ENCODE results near the gene PRPS2. TPM values are rescaled to one million over a fixed set of nuclear protein-coding genes. Genes with fewer than 3 reads are reported as not detected.

The PRPS2 gene
- total RNA-seq, 1 donor from 2014 or later = 6.2 TPM

- H3K4me1 Mint-ChIP-seq (ENCODE audit: unreplicated experiment) = no peaks in the 10 kb centered on the region
- TF ChIP-seq, protein P1, sequence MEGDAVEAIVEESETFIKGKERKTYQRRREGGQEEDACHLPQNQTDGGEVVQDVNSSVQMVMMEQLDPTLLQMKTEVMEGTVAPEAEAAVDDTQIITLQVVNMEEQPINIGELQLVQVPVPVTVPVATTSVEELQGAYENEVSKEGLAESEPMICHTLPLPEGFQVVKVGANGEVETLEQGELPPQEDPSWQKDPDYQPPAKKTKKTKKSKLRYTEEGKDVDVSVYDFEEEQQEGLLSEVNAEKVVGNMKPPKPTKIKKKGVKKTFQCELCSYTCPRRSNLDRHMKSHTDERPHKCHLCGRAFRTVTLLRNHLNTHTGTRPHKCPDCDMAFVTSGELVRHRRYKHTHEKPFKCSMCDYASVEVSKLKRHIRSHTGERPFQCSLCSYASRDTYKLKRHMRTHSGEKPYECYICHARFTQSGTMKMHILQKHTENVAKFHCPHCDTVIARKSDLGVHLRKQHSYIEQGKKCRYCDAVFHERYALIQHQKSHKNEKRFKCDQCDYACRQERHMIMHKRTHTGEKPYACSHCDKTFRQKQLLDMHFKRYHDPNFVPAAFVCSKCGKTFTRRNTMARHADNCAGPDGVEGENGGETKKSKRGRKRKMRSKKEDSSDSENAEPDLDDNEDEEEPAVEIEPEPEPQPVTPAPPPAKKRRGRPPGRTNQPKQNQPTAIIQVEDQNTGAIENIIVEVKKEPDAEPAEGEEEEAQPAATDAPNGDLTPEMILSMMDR (IDR thresholded peaks at IDR 0.05; ENCODE audit: unreplicated experiment) = no peak
- no peaks in the 10 kb centered on the region for H3K9me3 Mint-ChIP-seq (ENCODE audit: unreplicated experiment)
- DNase-seq (ENCODE audit: low spot score) = no peak
- no peak overlapping the region for H3K27ac Mint-ChIP-seq (ENCODE audit: unreplicated experiment)
- no peak overlapping the region for H3K4me3 Mint-ChIP-seq (ENCODE audit: unreplicated experiment)
- no peaks in the 10 kb centered on the region for H3K36me3 Mint-ChIP-seq (ENCODE audit: low read depth, unreplicated experiment)
- H3K27me3 Mint-ChIP-seq (ENCODE audit: unreplicated experiment) = no peaks in the 10 kb centered on the region
These were observed 28.0 kb downstream of the PRPS2 start for GRCh38 chrX:12819222-12819621.

DNA sequence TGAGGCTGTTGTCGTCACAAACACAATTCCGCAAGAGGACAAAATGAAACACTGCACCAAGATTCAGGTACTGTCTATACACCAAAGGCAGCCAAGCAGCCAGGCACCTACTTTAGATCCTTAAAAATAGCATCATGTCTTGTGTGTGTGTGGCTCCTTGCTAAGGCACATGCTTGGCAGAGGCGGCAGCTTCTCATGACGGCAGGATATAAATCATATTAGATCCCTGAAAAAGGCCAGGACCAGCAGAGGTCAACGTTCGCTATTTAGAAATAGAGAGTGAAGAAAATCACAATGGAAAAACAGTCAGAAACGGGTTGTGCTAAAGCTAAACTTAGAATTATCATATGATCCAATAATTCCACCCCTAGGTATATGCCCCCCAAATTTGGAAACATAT is 29.5 kb downstream of the PRPS2 start:
- no peaks in the 10 kb centered on the region for H3K36me3 Mint-ChIP-seq (ENCODE audit: low read depth, unreplicated experiment)
- TF ChIP-seq, protein P1 (IDR thresholded peaks at IDR 0.05; ENCODE audit: unreplicated experiment) = no peak

GRCh38 chrX:12824944-12825343 is 33.7 kb downstream of the PRPS2 start:
- Mint-ChIP-seq H3K9me3 (ENCODE audit: unreplicated experiment) (no peaks in the 10 kb centered on the region), H3K36me3 (ENCODE audit: low read depth, unreplicated experiment) (no peaks in the 10 kb centered on the region), H3K4me3 (ENCODE audit: unreplicated experiment) (no peak overlapping the region), H3K27ac (ENCODE audit: unreplicated experiment) (no peak overlapping the region), H3K4me1 (ENCODE audit: unreplicated experiment) (peaks cover 4% of the 10 kb centered on the region), H3K27me3 (ENCODE audit: unreplicated experiment) (peaks cover 4% of the 10 kb centered on the region)
- DNase-seq (ENCODE audit: low spot score) = no peak
- TF ChIP-seq, protein P1 (IDR thresholded peaks at IDR 0.05; ENCODE audit: unreplicated experiment) = no peak

More for the DNA sequence above, 29.5 kb downstream of the PRPS2 start:
- H3K27me3 Mint-ChIP-seq (ENCODE audit: unreplicated experiment) = peaks cover 4% of the 10 kb centered on the region
- no peak overlapping the region for H3K4me3 Mint-ChIP-seq (ENCODE audit: unreplicated experiment)
- H3K9me3 Mint-ChIP-seq (ENCODE audit: unreplicated experiment) = no peaks in the 10 kb centered on the region
- no peak for DNase-seq (ENCODE audit: low spot score)
- no peak overlapping the region for H3K27ac Mint-ChIP-seq (ENCODE audit: unreplicated experiment)
- H3K4me1 Mint-ChIP-seq (ENCODE audit: unreplicated experiment) = peaks cover 4% of the 10 kb centered on the region

DNA sequence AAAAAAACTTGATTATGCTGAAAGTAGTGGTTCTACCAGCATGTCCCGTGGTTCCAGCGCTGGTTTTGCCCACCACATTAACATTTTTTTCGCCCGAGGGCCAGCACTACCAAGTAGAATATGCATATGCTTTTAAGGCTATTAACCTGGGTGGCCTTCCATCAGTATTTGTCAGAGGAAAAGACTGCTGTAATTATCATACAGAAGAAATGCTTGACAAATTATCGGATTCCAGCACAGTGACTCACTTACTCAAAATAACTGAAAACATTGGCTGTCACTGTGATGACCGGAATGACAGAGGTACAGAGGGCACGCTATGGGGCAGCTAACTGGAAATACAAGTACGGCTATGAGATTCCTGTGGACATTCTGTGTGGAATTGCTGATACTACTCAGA is 34.6 kb downstream of the PRPS2 start:
- TF ChIP-seq, protein P1 (IDR thresholded peaks at IDR 0.05; ENCODE audit: unreplicated experiment) = no peak
- Mint-ChIP-seq H3K4me3 (ENCODE audit: unreplicated experiment) (no peak overlapping the region), H3K9me3 (ENCODE audit: unreplicated experiment) (no peaks in the 10 kb centered on the region), H3K36me3 (ENCODE audit: low read depth, unreplicated experiment) (no peaks in the 10 kb centered on the region), H3K27me3 (ENCODE audit: unreplicated experiment) (peaks cover 4% of the 10 kb centered on the region), H3K27ac (ENCODE audit: unreplicated experiment) (no peak overlapping the region), H3K4me1 (ENCODE audit: unreplicated experiment) (peaks cover 4% of the 10 kb centered on the region)
- no peak for DNase-seq (ENCODE audit: low spot score)

DNA sequence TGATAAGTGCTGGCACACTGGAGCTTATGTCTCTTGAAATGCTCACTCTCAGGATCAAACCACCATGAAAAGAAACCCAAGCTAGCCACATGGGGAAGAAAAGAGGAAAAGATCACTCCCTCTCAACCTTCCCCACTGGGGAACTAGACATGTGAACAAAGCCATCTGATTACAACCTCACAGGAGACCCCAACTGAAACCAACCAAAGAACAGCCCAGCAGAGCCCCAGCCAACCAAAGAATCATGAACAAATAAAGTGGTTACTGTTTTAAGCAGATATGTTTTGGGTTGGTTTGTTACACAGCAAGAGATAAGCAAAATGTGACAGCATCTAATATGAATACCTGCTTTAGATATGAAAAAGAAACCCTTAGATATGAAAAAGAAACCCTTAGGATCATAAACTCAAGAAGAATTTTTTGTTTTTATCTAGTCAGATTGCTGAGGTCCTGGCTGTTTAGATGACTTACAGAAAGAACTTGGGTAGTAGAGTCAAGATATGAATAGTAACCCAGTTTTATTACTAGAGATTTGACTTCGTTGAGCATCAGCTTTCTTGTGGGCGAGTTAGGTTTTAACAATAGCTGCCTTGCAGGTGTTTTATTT is 52.0 kb downstream of the PRPS2 start:
- peaks cover 5% of the 10 kb centered on the region for H3K4me1 Mint-ChIP-seq (ENCODE audit: unreplicated experiment)
- H3K27ac Mint-ChIP-seq (ENCODE audit: unreplicated experiment) = no peak overlapping the region
- H3K4me3 Mint-ChIP-seq (ENCODE audit: unreplicated experiment) = no peak overlapping the region
- H3K27me3 Mint-ChIP-seq (ENCODE audit: unreplicated experiment) = no peaks in the 10 kb centered on the region
- TF ChIP-seq, protein P1 (IDR thresholded peaks at IDR 0.05; ENCODE audit: unreplicated experiment) = no peak
- DNase-seq (ENCODE audit: low spot score) = no peak
- no peaks in the 10 kb centered on the region for H3K36me3 Mint-ChIP-seq (ENCODE audit: low read depth, unreplicated experiment)
- H3K9me3 Mint-ChIP-seq (ENCODE audit: unreplicated experiment) = no peaks in the 10 kb centered on the region
